WTC11 (cell line): Measurements from ENCODE around the gene DMD. TPM values are rescaled to one million over a fixed set of nuclear protein-coding genes. Genes with fewer than 3 reads are reported as not detected.

Experiments
- ATAC-seq: fragments of 200-7000 bp; cut with Tn5 transposase; 2 replicates; pipeline ENCODE4 v1.10.0; 2021; ENCODE audit warnings: mild to moderate bottlenecking, moderate library complexity
- CTCF ChIA-PET: fragments of 300-600 bp; sonication (Branson Sonifier 250); formaldehyde crosslinking; loops from one replicate; lab custom pipeline; 2021; ENCODE audit warnings: antibody characterized with exemption; lab: Charles Lee
- POLR2A ChIA-PET: fragments of 350-600 bp; sonication (Branson Sonifier 250); formaldehyde crosslinking; loops from one replicate; lab custom pipeline; 2021; ENCODE audit warnings: antibody characterized with exemption; lab: Charles Lee
- DNase-seq: peaks from one replicate; pipeline ENCODE4 v3.0.0; 2021; ENCODE audit warnings: low spot score
- H3K27ac Mint-ChIP-seq: 2 replicates; pipeline ENCODE4 v1.8.0; 2021; ENCODE audit warnings: mixed read lengths
- H3K27me3 Mint-ChIP-seq: 2 replicates; pipeline ENCODE4 v1.8.0; 2021; ENCODE audit warnings: low read depth, mild to moderate bottlenecking, moderate library complexity, mixed read lengths
- H3K36me3 Mint-ChIP-seq: 2 replicates; pipeline ENCODE4 v1.8.0; 2021; ENCODE audit warnings: mixed read lengths
- H3K4me1 Mint-ChIP-seq: 2 replicates; pipeline ENCODE4 v1.8.0; 2022; ENCODE audit warnings: mixed read lengths
- H3K4me3 Mint-ChIP-seq: 2 replicates; pipeline ENCODE4 v1.8.0; 2021; ENCODE audit warnings: mild to moderate bottlenecking, moderate library complexity, mixed read lengths
- H3K9me3 Mint-ChIP-seq: 2 replicates; pipeline ENCODE4 v1.8.0; 2021; ENCODE audit warnings: mixed read lengths
- EMX1 ChIP-seq: fragments of 250-450 bp; sonication (Bioruptor Pico); IDR thresholded peaks from 2 replicates; pipeline ENCODE4 v1.8.0; 2021; ENCODE audit warnings: mild to moderate bottlenecking
- FOXP1 ChIP-seq: sonication (generic); formaldehyde crosslinking; IDR thresholded peaks from 2 replicates; pipeline ENCODE4 v1.8.0; 2022; ENCODE audit warnings: missing genetic modification reagents, mild to moderate bottlenecking, moderate library complexity, borderline replicate concordance
- JUN ChIP-seq: sonication (generic); formaldehyde crosslinking; IDR thresholded peaks from 2 replicates; pipeline ENCODE4 v1.8.0; 2023; ENCODE audit warnings: mild to moderate bottlenecking, missing genetic modification reagents
- KAT7 ChIP-seq: sonication (generic); formaldehyde crosslinking; IDR thresholded peaks from 2 replicates; pipeline ENCODE4 v1.8.1; 2023; ENCODE audit warnings: missing genetic modification reagents, mild to moderate bottlenecking, borderline replicate concordance
- SMAD3 ChIP-seq: sonication (generic); formaldehyde crosslinking; IDR thresholded peaks from 2 replicates; pipeline ENCODE4 v1.8.0; 2022; ENCODE audit warnings: missing genetic modification reagents, mild to moderate bottlenecking, borderline replicate concordance
- ZNF138 ChIP-seq: sonication (generic); formaldehyde crosslinking; conservative IDR thresholded peaks from 2 replicates; pipeline ENCODE4 v1.8.1; 2022; ENCODE audit warnings: mild to moderate bottlenecking, moderate library complexity, missing genetic modification reagents
- ZNF317 ChIP-seq: sonication (generic); formaldehyde crosslinking; IDR thresholded peaks from 2 replicates; pipeline ENCODE4 v1.8.1; 2023; ENCODE audit warnings: low read depth, mild to moderate bottlenecking, moderate library complexity, missing genetic modification reagents, borderline replicate concordance
- total RNA-seq: library from RNA; stranded (reverse); gene quantifications from 3 replicates; pipeline ENCODE4 v1.2.3, GENCODE V29; 2021
- TF ChIP-seq, protein P1 (sequence below): sonication (generic); formaldehyde crosslinking; conservative IDR thresholded peaks from 2 replicates; pipeline ENCODE4 v1.8.1; 2022; ENCODE audit warnings: mild to moderate bottlenecking, missing genetic modification reagents
- TF ChIP-seq, protein P2 (sequence below): fragments of 250-450 bp; sonication (Bioruptor Pico); IDR thresholded peaks from 2 replicates; pipeline ENCODE4 v1.9.0; 2021; ENCODE audit warnings: mild to moderate bottlenecking
- TF ChIP-seq, protein P3 (sequence below): sonication (generic); formaldehyde crosslinking; IDR thresholded peaks from 2 replicates; pipeline ENCODE4 v1.8.0; 2022; ENCODE audit warnings: mild to moderate bottlenecking, missing genetic modification reagents
- TF ChIP-seq, protein P4 (sequence below): sonication (generic); formaldehyde crosslinking; IDR thresholded peaks from 2 replicates; pipeline ENCODE4 v1.8.0; 2022; ENCODE audit warnings: mild to moderate bottlenecking, missing genetic modification reagents
- TF ChIP-seq, protein P5 (sequence below): sonication (generic); formaldehyde crosslinking; IDR thresholded peaks from 2 replicates; pipeline ENCODE4 v1.8.0; 2023; ENCODE audit warnings: missing genetic modification reagents, mild to moderate bottlenecking, borderline replicate concordance
- TF ChIP-seq, protein P6 (sequence below): fragments of 250-450 bp; sonication (Bioruptor Pico); IDR thresholded peaks from 2 replicates; pipeline ENCODE4 v1.9.0; 2021; ENCODE audit warnings: mild to moderate bottlenecking
- TF ChIP-seq, protein P7 (sequence below): sonication (generic); formaldehyde crosslinking; IDR thresholded peaks from 2 replicates; pipeline ENCODE4 v1.8.0; 2023; ENCODE audit warnings: mild to moderate bottlenecking, missing genetic modification reagents
- TF ChIP-seq, protein P8 (sequence below): sonication (generic); formaldehyde crosslinking; IDR thresholded peaks from 2 replicates; pipeline ENCODE4 v1.8.0; 2022; ENCODE audit warnings: mild to moderate bottlenecking, missing genetic modification reagents
- TF ChIP-seq, protein P9 (sequence below): sonication (generic); formaldehyde crosslinking; IDR thresholded peaks from 2 replicates; pipeline ENCODE4 v1.8.1; 2023; ENCODE audit warnings: mild to moderate bottlenecking, missing genetic modification reagents

DMD gene
- total RNA-seq, 1 experiment from 2014 or later, result 9.1 TPM

DNA sequence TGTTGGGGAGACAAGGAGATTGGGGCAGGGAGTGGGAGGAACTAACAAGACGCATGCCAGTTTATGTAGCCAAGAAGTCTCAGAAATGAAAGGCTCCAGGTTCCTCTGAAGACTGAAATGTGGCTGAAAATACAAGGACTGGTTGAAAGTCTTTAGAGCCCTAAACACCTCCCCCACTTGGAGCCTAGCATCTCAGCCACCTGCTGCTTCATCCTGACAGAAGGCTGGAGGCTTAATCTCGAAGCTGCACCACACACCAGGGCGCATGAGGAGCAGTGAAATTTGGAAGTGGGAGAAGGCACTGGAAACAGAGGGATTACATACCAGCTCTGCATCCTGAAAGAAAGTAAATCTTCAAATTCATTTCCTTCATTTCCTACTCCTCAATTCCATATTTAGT is 1978.8 kb downstream of the DMD start:
- DNase-seq (peak; percentile 8), ATAC-seq (peak; percentile 51)
- no peaks in the 10 kb centered on the region for H3K36me3 Mint-ChIP-seq
- no peaks in the 10 kb centered on the region for H3K27me3 Mint-ChIP-seq
- no peak overlapping the region for H3K27ac Mint-ChIP-seq
- POLR2A ChIA-PET, result no interaction called here
- H3K4me3 Mint-ChIP-seq, result no peak overlapping the region
- CTCF ChIA-PET, result no interaction called here
- peaks cover 48% of the 10 kb centered on the region for H3K4me1 Mint-ChIP-seq
- no peaks in the 10 kb centered on the region for H3K9me3 Mint-ChIP-seq
- TF ChIP-seq KAT7 (CRISPR knock-in tag), result no peak
- TF ChIP-seq, protein P1, sequence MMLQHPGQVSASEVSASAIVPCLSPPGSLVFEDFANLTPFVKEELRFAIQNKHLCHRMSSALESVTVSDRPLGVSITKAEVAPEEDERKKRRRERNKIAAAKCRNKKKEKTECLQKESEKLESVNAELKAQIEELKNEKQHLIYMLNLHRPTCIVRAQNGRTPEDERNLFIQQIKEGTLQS (CRISPR knock-in tag), result no peak
- TF ChIP-seq, protein P2, sequence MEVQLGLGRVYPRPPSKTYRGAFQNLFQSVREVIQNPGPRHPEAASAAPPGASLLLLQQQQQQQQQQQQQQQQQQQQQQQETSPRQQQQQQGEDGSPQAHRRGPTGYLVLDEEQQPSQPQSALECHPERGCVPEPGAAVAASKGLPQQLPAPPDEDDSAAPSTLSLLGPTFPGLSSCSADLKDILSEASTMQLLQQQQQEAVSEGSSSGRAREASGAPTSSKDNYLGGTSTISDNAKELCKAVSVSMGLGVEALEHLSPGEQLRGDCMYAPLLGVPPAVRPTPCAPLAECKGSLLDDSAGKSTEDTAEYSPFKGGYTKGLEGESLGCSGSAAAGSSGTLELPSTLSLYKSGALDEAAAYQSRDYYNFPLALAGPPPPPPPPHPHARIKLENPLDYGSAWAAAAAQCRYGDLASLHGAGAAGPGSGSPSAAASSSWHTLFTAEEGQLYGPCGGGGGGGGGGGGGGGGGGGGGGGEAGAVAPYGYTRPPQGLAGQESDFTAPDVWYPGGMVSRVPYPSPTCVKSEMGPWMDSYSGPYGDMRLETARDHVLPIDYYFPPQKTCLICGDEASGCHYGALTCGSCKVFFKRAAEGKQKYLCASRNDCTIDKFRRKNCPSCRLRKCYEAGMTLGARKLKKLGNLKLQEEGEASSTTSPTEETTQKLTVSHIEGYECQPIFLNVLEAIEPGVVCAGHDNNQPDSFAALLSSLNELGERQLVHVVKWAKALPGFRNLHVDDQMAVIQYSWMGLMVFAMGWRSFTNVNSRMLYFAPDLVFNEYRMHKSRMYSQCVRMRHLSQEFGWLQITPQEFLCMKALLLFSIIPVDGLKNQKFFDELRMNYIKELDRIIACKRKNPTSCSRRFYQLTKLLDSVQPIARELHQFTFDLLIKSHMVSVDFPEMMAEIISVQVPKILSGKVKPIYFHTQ, result no peak
- TF ChIP-seq, protein P3, sequence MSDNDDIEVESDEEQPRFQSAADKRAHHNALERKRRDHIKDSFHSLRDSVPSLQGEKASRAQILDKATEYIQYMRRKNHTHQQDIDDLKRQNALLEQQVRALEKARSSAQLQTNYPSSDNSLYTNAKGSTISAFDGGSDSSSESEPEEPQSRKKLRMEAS (CRISPR knock-in tag), result no peak
- no peak for TF ChIP-seq JUN
- no peak for TF ChIP-seq EMX1 (CRISPR knock-in tag)
- TF ChIP-seq, protein P4, sequence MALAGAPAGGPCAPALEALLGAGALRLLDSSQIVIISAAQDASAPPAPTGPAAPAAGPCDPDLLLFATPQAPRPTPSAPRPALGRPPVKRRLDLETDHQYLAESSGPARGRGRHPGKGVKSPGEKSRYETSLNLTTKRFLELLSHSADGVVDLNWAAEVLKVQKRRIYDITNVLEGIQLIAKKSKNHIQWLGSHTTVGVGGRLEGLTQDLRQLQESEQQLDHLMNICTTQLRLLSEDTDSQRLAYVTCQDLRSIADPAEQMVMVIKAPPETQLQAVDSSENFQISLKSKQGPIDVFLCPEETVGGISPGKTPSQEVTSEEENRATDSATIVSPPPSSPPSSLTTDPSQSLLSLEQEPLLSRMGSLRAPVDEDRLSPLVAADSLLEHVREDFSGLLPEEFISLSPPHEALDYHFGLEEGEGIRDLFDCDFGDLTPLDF (CRISPR knock-in tag), result no peak
- no peak for TF ChIP-seq SMAD3
- TF ChIP-seq, protein P5, sequence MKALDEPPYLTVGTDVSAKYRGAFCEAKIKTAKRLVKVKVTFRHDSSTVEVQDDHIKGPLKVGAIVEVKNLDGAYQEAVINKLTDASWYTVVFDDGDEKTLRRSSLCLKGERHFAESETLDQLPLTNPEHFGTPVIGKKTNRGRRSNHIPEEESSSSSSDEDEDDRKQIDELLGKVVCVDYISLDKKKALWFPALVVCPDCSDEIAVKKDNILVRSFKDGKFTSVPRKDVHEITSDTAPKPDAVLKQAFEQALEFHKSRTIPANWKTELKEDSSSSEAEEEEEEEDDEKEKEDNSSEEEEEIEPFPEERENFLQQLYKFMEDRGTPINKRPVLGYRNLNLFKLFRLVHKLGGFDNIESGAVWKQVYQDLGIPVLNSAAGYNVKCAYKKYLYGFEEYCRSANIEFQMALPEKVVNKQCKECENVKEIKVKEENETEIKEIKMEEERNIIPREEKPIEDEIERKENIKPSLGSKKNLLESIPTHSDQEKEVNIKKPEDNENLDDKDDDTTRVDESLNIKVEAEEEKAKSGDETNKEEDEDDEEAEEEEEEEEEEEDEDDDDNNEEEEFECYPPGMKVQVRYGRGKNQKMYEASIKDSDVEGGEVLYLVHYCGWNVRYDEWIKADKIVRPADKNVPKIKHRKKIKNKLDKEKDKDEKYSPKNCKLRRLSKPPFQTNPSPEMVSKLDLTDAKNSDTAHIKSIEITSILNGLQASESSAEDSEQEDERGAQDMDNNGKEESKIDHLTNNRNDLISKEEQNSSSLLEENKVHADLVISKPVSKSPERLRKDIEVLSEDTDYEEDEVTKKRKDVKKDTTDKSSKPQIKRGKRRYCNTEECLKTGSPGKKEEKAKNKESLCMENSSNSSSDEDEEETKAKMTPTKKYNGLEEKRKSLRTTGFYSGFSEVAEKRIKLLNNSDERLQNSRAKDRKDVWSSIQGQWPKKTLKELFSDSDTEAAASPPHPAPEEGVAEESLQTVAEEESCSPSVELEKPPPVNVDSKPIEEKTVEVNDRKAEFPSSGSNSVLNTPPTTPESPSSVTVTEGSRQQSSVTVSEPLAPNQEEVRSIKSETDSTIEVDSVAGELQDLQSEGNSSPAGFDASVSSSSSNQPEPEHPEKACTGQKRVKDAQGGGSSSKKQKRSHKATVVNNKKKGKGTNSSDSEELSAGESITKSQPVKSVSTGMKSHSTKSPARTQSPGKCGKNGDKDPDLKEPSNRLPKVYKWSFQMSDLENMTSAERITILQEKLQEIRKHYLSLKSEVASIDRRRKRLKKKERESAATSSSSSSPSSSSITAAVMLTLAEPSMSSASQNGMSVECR (CRISPR knock-in tag), result no peak
- no peak for TF ChIP-seq ZNF317
- TF ChIP-seq ZNF138 (CRISPR knock-in tag), result no peak
- no peak for TF ChIP-seq FOXP1 (CRISPR knock-in tag)
- TF ChIP-seq, protein P6, sequence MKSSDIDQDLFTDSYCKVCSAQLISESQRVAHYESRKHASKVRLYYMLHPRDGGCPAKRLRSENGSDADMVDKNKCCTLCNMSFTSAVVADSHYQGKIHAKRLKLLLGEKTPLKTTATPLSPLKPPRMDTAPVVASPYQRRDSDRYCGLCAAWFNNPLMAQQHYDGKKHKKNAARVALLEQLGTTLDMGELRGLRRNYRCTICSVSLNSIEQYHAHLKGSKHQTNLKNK, result no peak
- TF ChIP-seq, protein P7, sequence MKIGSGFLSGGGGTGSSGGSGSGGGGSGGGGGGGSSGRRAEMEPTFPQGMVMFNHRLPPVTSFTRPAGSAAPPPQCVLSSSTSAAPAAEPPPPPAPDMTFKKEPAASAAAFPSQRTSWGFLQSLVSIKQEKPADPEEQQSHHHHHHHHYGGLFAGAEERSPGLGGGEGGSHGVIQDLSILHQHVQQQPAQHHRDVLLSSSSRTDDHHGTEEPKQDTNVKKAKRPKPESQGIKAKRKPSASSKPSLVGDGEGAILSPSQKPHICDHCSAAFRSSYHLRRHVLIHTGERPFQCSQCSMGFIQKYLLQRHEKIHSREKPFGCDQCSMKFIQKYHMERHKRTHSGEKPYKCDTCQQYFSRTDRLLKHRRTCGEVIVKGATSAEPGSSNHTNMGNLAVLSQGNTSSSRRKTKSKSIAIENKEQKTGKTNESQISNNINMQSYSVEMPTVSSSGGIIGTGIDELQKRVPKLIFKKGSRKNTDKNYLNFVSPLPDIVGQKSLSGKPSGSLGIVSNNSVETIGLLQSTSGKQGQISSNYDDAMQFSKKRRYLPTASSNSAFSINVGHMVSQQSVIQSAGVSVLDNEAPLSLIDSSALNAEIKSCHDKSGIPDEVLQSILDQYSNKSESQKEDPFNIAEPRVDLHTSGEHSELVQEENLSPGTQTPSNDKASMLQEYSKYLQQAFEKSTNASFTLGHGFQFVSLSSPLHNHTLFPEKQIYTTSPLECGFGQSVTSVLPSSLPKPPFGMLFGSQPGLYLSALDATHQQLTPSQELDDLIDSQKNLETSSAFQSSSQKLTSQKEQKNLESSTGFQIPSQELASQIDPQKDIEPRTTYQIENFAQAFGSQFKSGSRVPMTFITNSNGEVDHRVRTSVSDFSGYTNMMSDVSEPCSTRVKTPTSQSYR (CRISPR knock-in tag), result no peak
- TF ChIP-seq, protein P8, sequence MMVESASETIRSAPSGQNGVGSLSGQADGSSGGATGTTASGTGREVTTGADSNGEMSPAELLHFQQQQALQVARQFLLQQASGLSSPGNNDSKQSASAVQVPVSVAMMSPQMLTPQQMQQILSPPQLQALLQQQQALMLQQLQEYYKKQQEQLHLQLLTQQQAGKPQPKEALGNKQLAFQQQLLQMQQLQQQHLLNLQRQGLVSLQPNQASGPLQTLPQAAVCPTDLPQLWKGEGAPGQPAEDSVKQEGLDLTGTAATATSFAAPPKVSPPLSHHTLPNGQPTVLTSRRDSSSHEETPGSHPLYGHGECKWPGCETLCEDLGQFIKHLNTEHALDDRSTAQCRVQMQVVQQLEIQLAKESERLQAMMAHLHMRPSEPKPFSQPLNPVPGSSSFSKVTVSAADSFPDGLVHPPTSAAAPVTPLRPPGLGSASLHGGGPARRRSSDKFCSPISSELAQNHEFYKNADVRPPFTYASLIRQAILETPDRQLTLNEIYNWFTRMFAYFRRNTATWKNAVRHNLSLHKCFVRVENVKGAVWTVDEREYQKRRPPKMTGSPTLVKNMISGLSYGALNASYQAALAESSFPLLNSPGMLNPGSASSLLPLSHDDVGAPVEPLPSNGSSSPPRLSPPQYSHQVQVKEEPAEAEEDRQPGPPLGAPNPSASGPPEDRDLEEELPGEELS (CRISPR knock-in tag), result no peak
- TF ChIP-seq, protein P9, sequence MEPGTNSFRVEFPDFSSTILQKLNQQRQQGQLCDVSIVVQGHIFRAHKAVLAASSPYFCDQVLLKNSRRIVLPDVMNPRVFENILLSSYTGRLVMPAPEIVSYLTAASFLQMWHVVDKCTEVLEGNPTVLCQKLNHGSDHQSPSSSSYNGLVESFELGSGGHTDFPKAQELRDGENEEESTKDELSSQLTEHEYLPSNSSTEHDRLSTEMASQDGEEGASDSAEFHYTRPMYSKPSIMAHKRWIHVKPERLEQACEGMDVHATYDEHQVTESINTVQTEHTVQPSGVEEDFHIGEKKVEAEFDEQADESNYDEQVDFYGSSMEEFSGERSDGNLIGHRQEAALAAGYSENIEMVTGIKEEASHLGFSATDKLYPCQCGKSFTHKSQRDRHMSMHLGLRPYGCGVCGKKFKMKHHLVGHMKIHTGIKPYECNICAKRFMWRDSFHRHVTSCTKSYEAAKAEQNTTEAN (CRISPR knock-in tag), result no peak
